DOHH2 (cell line): ENCODE measurements around the gene TASP1.

ENCODE experiments used
- H3F3A ChIP-seq: fragments of 200-600 bp; sonication (generic), shearing (Covaris generic); 2 replicates; pipeline ENCODE4 v1.6.0; 2016; ENCODE audit warnings: antibody characterized with exemption, mild to moderate bottlenecking; ENCODE audit not compliant: control insufficient read depth, insufficient read depth
- H3K27ac ChIP-seq: fragments of 200-600 bp; sonication (generic); 2 replicates; pipeline ENCODE4 v1.5.1; 2014; ENCODE audit warnings: low read depth, mild to moderate bottlenecking, low read length, moderate library complexity
- H3K27me3 ChIP-seq: fragments of 200-600 bp; sonication (generic); 2 replicates; pipeline ENCODE4 v1.6.1; 2014; ENCODE audit warnings: mild to moderate bottlenecking, low read length, mixed read lengths; ENCODE audit not compliant: control insufficient read depth
- H3K36me3 ChIP-seq: fragments of 200-600 bp; sonication (generic); 2 replicates; pipeline ENCODE4 v1.6.1; 2014; ENCODE audit warnings: mild to moderate bottlenecking, low read length, moderate library complexity, mixed read lengths; ENCODE audit not compliant: control insufficient read depth
- H3K4me1 ChIP-seq: fragments of 200-600 bp; sonication (generic); 2 replicates; pipeline ENCODE4 v1.6.1; 2014; ENCODE audit warnings: mild to moderate bottlenecking, low read length, mixed read lengths; ENCODE audit not compliant: control insufficient read depth
- H3K4me2 ChIP-seq: fragments of 200-600 bp; sonication (generic); 2 replicates; pipeline ENCODE4 v1.6.0; 2014; ENCODE audit warnings: mild to moderate bottlenecking, low read length, moderate library complexity
- H3K4me3 ChIP-seq: fragments of 200-600 bp; sonication (generic); 2 replicates; pipeline ENCODE4 v1.5.1; 2014; ENCODE audit warnings: mild to moderate bottlenecking, low read length, mixed read lengths
- H3K79me2 ChIP-seq: fragments of 200-600 bp; sonication (generic); 2 replicates; pipeline ENCODE4 v1.6.1; 2014; ENCODE audit warnings: mild to moderate bottlenecking, low read length, mixed read lengths; ENCODE audit not compliant: control insufficient read depth
- H3K9me2 ChIP-seq: fragments of 200-600 bp; sonication (generic); replicated peaks from 2 replicates; pipeline ENCODE4 v1.6.1; 2014; ENCODE audit warnings: mild to moderate bottlenecking, low read length, mixed read lengths; ENCODE audit not compliant: control insufficient read depth
- H3K9me3 ChIP-seq: fragments of 200-600 bp; sonication (generic); 2 replicates; pipeline ENCODE4 v1.6.1; 2014; ENCODE audit warnings: antibody characterized with exemption, low read length, mixed read lengths; ENCODE audit not compliant: control insufficient read depth, insufficient read depth
- H4K20me1 ChIP-seq: fragments of 200-600 bp; sonication (generic); 2 replicates; pipeline ENCODE4 v1.6.0; 2014; ENCODE audit warnings: low read depth, mild to moderate bottlenecking, antibody characterized with exemption, low read length, moderate library complexity; ENCODE audit not compliant: control insufficient read depth, insufficient read depth
- CTCF ChIP-seq: fragments of 200-600 bp; sonication (generic); IDR thresholded peaks from one replicate; pipeline ENCODE4 v1.5.1; 2014; ENCODE audit warnings: antibody characterized with exemption, mild to moderate bottlenecking, low read depth, low read length; ENCODE audit not compliant: poor library complexity, severe bottlenecking
- EZH2phosphoT487 ChIP-seq: fragments of 200-600 bp; sonication (generic); IDR thresholded peaks from 2 replicates; pipeline ENCODE4 v1.6.1; 2017; ENCODE audit warnings: borderline replicate concordance, mild to moderate bottlenecking, antibody characterized with exemption, low read length, moderate library complexity, mixed read lengths

Gene TASP1

GRCh38 chr20:13678944-13679343, 40.2 kb upstream of the TASP1 start:
- no peak overlapping the region for H3K4me2 ChIP-seq
- H3K9me3 ChIP-seq = no peaks in the 10 kb centered on the region
- no peak overlapping the region for H3K27ac ChIP-seq
- no peaks in the 10 kb centered on the region for H4K20me1 ChIP-seq
- H3K4me1 ChIP-seq = no peaks in the 10 kb centered on the region
- H3K27me3 ChIP-seq = no peaks in the 10 kb centered on the region
- H3K79me2 ChIP-seq = no peaks in the 10 kb centered on the region
- H3K9me2 ChIP-seq = no peaks in the 10 kb centered on the region
- TF ChIP-seq EZH2phosphoT487 (no peak), CTCF (no peak)
- H3K4me3 ChIP-seq = no peak overlapping the region
- H3F3A ChIP-seq = no peaks in the 10 kb centered on the region
- no peaks in the 10 kb centered on the region for H3K36me3 ChIP-seq

- Histone ChIP-seq H3K4me2 (no peak overlapping the region), H3K79me2 (no peaks in the 10 kb centered on the region), H3K27me3 (no peaks in the 10 kb centered on the region; the same call in 1 of the 2 replicates), H3K27ac (no peak overlapping the region), H3K4me3 (no peak overlapping the region), H3K36me3 (no peaks in the 10 kb centered on the region), H3K9me2 (no peaks in the 10 kb centered on the region), H3K9me3 (no peaks in the 10 kb centered on the region), H3F3A (no peaks in the 10 kb centered on the region), H3K4me1 (no peaks in the 10 kb centered on the region), H4K20me1 (no peaks in the 10 kb centered on the region)
- no peak for TF ChIP-seq CTCF
- no peak for TF ChIP-seq EZH2phosphoT487
Measured at GRCh38 chr20:13677241-13677640, 38.5 kb upstream of the TASP1 start.

- no peaks in the 10 kb centered on the region for H3K9me2 ChIP-seq
- H3F3A ChIP-seq = no peaks in the 10 kb centered on the region
- no peaks in the 10 kb centered on the region for H3K36me3 ChIP-seq
- no peak overlapping the region for H3K4me2 ChIP-seq
- H3K27ac ChIP-seq = no peak overlapping the region
- H3K9me3 ChIP-seq = no peaks in the 10 kb centered on the region
- peaks cover 5% of the 10 kb centered on the region for H3K27me3 ChIP-seq
- TF ChIP-seq CTCF (no peak), EZH2phosphoT487 (no peak)
- no peaks in the 10 kb centered on the region for H4K20me1 ChIP-seq
- no peaks in the 10 kb centered on the region for H3K79me2 ChIP-seq
- no peak overlapping the region for H3K4me3 ChIP-seq
- H3K4me1 ChIP-seq = no peaks in the 10 kb centered on the region
Measured at GRCh38 chr20:13676682-13677081, 38.0 kb upstream of the TASP1 start.

GRCh38 chr20:13672690-13673089, 34.0 kb upstream of the TASP1 start:
- H3K9me3 ChIP-seq = no peaks in the 10 kb centered on the region
- H3K79me2 ChIP-seq = no peaks in the 10 kb centered on the region
- no peaks in the 10 kb centered on the region for H3K4me1 ChIP-seq
- H3F3A ChIP-seq = no peaks in the 10 kb centered on the region
- no peak overlapping the region for H3K4me2 ChIP-seq
- H4K20me1 ChIP-seq = no peaks in the 10 kb centered on the region
- no peaks in the 10 kb centered on the region for H3K9me2 ChIP-seq
- no peak overlapping the region for H3K27ac ChIP-seq
- H3K36me3 ChIP-seq = no peaks in the 10 kb centered on the region
- TF ChIP-seq CTCF = no peak
- TF ChIP-seq EZH2phosphoT487 = no peak
- H3K4me3 ChIP-seq = no peak overlapping the region
- peaks cover 8% of the 10 kb centered on the region for H3K27me3 ChIP-seq
